Suppressor macrophage (primary cell): Measurements from ENCODE around the gene ARMC9.

Source experiments
- DNase-seq, 4 experiments: peaks; one replicate each; pipeline ENCODE4 v3.0.0-alpha.2; 2020 to 2022

Gene ARMC9

DNA sequence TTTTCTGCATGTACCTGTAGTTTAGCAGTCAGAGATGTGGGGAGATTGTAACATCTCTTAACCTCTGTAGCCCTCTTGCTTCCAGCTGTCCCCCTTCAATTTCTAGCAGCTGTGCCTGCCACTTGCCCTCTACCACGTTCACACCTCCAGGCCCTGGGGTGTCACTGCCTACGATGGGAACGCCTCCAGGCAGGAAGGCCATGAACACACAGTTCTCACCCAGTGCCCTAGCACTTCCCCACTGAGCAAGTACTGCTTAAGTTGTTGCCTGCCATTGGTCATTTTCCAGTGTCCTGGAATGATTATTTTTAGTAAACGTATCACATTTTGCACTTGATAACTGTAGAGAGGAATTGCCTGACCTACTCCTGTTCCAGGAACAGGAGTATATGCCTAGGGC is 120.0 kb downstream of the ARMC9 start:
- peak in 2 of 4 experiments; percentile 25 to 34 for DNase-seq

GRCh38 chr2:231318954-231319353 is 120.5 kb downstream of the ARMC9 start:
- DNase-seq = no peak

GRCh38 chr2:231319867-231320266 is 121.4 kb downstream of the ARMC9 start:
- DNase-seq = no peak

DNA sequence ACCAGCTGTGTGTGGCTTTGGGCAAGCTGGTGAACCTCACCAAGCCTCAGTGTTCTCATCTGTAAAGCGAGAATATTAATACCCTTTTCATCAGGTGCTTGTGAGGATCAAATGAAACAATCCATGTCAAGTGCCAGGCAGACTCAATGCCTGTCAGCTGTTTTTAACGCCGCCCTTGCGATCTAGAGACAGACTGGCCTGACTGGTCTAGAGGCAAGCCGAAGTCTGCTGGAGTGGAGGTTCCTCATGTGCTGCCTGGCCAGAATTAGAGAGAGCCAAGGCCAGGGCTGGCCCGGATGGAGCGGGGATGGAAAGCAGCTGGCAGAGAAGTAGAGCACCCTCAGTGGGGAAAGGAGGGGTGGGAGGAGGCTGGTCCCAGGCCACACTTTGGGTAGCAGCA is 122.6 kb downstream of the ARMC9 start:
- DNase-seq = peak; percentile 53 to 77 (median 70)

GRCh38 chr2:231321556-231322334 is 123.3 kb downstream of the ARMC9 start:
- DNase-seq = peak; percentile 93 to 98 (median 96)

DNA sequence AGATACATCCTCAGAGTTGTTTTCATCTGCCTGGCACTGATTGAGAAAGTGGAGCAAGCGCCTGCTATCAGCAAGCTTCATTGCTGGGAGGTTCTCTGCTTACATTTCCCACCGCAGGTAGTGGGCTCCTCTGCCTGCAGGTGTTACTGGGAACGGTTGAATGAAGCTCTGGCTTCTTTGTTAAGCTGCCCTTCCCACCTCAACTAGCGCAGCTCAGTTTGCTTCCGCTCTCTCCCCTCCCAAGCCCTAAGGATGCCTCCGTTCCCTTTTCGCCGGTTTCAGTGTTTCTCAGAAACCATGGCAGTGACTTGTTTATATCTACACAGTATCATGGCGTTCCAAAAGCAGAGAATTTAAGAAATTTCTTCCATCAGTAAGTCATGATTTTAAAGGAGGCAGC is 124.9 kb downstream of the ARMC9 start:
- peak; percentile 24 to 52 (median 44) for DNase-seq

GRCh38 chr2:231325826-231326225 is 127.4 kb downstream of the ARMC9 start:
- no peak for DNase-seq

DNA sequence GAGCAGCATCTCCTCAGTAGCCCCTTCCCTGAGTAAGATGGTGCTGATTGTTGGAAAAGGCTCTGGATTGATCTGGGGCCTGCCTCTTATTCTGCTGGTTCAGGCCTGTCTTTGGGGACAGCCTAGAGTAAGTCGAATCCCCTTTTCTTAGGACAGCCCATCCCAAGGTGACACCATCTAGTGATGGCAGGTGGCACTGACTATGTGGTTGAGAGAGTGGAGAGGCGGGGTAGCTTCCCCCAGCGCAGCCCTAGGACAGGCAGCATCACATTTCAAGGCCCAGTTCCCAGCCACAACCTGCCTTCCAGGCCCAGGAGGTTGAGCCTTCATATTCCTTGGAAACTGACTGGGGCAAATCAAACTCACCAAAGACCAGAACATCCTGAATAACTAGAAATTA is 128.0 kb downstream of the ARMC9 start:
- no peak for DNase-seq

DNA sequence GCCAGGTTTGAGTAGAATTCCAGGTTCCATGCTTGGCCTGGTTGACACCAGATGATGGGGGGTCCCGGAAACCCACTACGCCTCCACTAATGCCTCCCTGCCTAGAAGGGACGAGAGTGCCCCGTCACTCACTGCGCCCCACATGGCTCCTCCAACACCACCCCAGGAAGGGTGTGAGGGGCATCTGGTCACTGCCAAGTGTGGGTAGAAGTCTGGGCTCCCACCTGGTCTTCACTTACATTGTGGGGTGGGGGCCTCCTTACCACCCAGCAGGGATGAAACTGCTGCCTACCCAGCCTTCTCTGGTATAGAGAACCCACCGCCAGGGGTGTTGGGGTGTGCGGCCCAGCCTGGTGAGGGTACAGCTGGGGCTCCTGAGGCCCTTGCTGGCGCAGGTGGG is 131.9 kb downstream of the ARMC9 start:
- no peak for DNase-seq

GRCh38 chr2:231331533-231331932 is 133.1 kb downstream of the ARMC9 start:
- DNase-seq = no peak

- DNase-seq = no peak
Observed at GRCh38 chr2:231332388-231332787, 134.0 kb downstream of the ARMC9 start.

DNA sequence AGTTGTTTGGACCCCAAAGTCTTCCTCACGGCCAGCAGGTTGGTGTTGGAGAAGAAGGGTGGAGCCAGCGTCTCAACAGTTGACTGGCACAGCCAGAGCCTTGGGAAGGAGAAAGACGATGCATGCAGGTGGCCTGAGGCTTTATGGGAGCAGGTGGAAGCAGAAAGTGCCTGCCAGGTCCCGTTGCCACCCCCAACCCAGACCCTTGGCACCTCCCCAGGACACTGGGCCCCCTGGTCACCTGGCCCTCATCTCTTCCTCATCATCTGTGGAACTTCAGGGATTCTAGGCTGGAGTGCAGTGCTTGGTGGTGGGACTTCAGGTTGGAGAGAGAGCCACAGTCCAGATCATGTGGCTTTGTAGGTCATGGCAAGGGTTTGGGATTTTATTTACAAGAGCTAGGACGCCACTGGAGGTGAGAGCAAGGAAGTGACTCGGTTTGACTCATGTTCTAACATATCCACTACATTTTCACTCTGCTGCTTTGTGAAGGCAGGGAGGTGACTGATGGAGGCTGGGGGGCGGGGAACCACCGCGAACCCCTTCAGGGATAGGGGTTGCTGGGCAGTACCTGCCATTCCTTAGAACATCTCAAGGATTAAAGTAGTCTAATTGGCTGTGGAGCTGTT is 134.6 kb downstream of the ARMC9 start:
- no peak for DNase-seq

- peak; percentile 63 to 83 (median 76) for DNase-seq
Observed at GRCh38 chr2:231334179-231334930, 135.9 kb downstream of the ARMC9 start.

GRCh38 chr2:231334981-231335380 is 136.6 kb downstream of the ARMC9 start:
- no peak for DNase-seq

DNA sequence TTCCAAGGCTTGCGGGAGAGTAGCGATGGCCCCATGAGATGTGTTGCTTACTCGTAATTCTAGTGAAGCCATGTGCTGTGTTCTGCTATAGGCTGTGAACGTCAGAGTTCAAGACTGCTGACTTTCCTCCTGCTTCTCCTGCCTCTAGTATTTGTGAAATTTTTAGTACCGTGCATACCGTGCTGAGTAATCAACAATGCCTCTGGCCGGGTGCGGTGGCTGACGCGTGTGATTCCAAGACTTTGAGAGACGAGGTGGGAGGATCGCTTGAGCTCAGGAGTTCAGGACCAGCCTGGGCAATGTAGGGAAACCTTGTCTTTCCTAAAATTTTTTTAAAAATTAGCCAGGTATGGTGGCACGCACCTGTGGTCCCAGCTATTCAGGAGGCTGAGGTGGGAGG is 137.2 kb downstream of the ARMC9 start:
- no peak for DNase-seq

GRCh38 chr2:231336236-231336635 is 137.8 kb downstream of the ARMC9 start:
- DNase-seq = no peak

- no peak for DNase-seq
Observed at GRCh38 chr2:231336700-231337099, 138.3 kb downstream of the ARMC9 start.

- DNase-seq = no peak
Observed at GRCh38 chr2:231337807-231338759, 139.7 kb downstream of the ARMC9 start.

- DNase-seq = peak in 1 of 4 experiments; percentile 12
Observed at GRCh38 chr2:231339316-231339715, 140.9 kb downstream of the ARMC9 start.

DNA sequence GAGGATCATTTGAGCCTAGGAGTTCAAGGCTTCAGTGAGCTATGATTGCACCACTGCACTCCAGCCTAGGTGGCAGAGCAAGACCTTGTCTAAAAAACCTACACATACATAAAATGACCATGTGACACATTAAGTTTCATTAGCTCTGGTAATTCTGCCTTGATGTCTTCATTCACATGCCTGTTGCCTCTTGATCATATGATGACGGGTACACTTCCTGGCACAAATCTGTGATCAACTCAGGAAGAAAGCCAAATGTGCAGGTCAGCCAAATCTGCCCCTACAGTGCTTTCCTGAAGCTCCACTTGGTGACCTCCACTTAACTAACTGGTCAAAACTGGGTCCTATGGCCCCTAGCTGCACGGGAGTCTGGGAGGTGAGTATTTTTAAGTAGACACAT is 142.7 kb downstream of the ARMC9 start:
- peak in 3 of 4 experiments; percentile 21 to 46 (median 34) for DNase-seq

DNA sequence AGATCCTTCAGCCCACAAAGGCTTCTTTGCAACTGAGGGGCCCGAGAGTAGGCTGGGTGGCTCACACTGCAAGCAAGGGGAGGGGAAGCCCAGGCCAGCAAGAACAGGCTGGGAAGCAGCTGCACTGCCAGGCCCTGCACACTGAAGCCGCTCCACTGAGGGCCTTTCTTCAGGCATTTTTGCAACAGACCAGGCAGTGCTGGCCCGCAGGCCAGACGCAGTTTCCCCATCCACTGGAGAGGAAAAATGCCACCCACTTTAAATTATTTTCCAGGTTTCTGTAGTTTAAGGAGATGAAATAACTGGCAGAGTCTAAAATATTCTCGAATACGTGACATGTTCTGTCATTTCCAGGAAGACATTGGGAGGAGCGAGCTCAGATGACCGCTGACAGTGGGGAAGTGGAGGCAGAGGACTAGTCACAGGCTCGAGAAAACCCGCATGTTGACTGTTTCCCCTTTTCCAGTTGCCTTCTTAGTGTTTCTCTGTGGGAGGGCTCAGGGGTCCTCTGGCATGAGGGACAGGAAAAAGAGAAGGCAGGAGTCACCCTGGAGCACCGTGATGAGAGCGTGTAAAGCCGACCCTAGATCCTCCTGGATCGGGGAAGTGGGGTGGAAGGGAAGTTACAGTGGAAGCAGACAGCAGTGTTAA is 143.8 kb downstream of the ARMC9 start:
- peak; percentile 88 to 95 (median 92) for DNase-seq
